GM19372 (cell line): Measurements from ENCODE around the gene TUBA8.
"Not testable (repeated sequence)": the region's sequence is repeated elsewhere in the genome, so short reads cannot be mapped to it uniquely, and the experiment has no call there.

Source experiments
- ATAC-seq: cut with Tn5 transposase; IDR thresholded peaks from one replicate; pipeline ENCODE4 v1.9.1; 2021; ENCODE audit warnings: mild to moderate bottlenecking, low read depth, moderate library complexity; ENCODE audit not compliant: unreplicated experiment

The TUBA8 gene

DNA sequence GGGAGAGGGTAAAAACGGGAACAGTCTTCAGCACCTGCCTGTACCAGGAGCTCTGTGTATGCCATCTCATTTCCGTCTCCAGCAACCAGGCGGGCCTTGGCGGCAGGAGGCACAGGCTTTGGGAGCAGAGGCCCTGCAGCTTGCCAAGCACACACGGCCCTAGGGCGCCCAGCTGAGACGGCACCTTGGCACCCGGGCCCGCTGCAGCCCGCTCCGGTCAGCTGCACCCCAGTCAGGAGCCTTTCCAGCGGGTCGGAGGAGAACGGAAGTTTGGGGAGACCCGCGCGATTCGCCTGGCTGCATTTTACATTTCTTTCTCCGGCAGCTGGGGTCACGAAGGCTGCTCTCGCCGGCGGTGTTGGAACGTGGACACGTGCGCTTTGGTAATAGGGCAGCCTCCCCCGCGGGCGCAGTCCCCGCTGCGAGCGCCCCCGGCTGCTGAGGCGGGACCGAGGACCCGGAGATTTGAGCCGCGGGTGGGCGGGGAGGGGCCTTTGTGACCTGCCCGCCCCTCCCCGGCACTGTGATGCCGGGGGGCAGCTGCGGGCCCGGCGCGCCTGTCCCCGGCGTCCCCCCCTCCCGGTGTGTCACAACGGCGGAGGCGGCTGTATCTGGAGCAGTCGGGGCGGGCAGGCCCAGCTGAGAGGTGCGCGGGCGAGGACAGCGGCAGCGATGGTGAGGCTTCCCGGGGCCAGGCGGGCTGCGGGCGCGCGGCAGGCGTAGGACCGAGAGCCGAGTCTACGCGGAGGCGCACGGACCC lies at the start of gene TUBA8:
Gene TUBA8 (plus strand): TSS at position 616 of the 760 bp plus-strand sequence. CDS start 57 bp downstream, at position 673.
- ATAC-seq: no peak

DNA sequence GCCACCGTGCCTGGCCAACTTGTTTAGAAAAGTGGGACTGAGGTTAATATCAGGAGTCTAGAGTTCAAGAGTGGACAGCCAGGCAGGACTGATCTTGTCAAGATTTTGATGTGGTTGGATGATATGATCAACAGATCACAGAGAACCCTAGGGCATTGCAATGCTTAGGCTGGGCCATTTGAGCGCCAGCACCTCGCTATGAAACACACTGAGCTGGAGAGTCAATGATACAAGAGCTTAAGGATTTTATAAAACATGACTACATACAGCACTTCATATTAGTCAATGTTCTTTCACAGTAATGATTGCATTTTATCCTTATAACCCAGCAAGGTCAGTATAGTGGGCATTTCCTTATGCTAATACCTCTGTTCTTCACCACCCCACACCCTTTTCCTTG lies 48.2 kb upstream of the TUBA8 start:
- ATAC-seq: no peak

DNA sequence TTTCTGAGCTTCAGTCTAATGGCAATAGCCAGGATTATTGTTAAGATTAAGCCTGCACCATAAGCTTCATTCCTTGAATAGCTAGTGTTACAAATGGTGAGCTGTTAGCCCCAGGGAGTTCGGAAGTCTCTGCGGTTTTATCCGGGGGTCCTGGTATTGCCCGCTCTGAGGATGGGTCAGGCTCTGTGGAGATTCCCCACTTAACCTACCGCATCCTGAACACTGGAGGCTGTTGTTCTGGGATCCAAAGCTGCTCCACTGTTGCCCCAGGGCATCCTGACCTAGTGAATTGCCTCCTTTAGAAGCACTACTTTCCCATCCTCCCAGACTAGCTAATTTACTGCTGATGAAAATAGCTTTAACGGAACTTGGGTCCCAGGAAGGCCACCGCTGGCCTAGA lies 47.3 kb upstream of the TUBA8 start:
- no peak for ATAC-seq

DNA sequence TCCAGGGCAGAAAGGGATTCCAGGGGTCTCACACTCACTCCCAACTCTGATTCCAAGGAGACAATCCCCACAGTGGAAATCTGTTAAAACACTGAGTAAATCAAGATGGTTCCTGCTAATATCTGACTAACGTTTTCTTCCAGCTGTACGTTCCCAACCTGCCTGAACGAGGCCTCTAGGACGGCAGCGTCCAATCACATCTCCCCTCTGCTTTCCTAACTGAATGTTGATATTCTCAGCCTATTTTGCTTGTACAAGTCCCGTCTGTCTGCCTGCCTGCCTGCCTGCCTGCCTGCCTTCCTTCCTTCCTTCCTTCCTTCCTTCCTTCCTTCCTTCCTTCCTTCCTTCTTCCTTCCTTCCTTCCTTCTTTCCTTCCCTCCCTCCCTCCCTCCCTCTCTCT lies 46.9 kb upstream of the TUBA8 start:
- not testable (repeated sequence) for ATAC-seq

DNA sequence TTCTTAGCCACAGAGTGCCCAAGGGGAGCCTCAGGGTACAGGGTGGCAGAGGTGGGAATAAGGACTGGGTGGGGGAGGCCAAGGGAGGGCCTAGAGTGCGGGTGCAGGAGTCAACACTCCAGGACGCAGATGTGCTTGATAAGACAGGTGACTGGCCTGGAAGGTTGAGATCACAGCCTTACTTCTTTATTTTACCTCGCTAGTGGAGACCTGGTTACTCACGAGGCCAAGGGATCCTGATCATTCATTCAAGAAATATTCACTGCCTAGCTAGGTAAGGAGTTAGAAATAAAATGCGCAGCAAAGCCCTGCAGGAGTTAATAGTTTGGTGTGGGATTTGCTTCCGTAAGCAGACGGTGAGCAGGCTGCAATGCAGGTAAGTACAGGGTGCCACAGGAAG lies 46.0 kb upstream of the TUBA8 start:
- ATAC-seq: no peak

DNA sequence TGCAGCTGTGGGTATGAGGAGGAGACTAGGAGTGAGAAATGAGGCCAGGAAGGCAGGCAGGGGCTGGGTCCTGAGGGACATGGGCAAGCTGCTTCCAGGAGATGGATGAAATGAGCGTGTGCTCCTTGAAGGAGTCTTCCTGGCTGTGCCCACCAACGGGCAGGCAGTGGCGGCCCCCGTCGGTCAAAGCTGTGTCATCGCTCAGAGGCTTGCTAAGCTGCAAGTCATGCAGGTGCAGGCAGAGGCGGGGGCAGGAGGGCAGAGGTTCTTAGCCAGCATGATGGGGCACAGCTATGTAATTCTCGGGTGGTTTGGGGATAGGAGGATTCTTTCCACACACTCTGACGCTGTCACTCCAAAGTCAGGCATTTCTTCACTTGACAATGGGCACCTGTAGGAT lies 45.4 kb upstream of the TUBA8 start:
- ATAC-seq: no peak

DNA sequence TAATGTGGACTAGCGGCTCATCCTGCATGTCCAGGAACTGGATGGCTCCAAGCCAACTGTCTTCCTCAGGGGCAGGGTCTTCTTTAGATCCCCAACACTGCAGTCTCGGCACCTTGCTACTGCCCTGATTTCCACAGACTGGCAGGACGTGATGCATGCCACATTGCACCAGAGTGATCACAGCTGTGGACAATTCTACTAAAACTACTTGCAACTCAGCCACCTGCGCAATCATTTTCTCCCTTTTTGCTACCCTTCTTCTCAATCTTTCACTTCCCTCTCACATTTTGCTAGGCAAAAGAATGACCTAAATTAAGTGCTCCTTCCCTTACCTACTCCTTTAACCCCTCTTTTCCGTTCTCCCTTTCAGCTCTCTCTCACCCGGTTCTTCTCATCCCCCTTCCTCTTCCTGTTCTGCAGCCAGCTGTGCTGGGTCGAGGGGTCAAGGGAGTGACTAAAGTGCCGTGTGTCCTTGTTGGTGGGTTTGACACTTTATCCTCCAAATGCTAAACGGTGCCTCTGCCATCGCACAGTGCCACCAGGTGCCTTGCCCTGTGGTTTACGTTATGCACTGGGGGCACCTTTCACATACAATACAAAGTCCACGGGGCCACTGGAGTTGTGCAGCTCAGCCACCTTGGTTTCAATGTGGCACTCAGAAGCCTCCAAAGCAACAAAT lies 44.3 kb upstream of the TUBA8 start:
- no peak for ATAC-seq

DNA sequence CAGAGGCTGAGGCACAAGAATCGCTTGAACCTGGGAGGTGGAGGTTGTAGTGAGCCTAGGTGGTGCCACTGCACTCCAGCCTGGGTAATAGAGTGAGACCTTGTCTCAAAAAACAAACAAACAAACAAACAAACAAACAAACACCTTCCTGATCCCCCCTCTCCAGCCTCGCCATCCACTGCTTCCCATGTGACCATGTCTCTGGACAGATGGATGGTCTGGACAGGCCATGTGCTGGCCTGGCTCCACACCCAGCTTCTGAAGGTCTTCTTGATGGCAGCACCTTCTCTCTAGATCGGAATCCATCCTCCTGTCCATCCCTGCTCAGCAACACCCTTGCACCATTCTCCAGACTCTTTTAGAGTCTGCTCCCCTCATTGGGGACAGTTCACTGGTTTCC lies 43.5 kb upstream of the TUBA8 start:
- ATAC-seq: no peak

DNA sequence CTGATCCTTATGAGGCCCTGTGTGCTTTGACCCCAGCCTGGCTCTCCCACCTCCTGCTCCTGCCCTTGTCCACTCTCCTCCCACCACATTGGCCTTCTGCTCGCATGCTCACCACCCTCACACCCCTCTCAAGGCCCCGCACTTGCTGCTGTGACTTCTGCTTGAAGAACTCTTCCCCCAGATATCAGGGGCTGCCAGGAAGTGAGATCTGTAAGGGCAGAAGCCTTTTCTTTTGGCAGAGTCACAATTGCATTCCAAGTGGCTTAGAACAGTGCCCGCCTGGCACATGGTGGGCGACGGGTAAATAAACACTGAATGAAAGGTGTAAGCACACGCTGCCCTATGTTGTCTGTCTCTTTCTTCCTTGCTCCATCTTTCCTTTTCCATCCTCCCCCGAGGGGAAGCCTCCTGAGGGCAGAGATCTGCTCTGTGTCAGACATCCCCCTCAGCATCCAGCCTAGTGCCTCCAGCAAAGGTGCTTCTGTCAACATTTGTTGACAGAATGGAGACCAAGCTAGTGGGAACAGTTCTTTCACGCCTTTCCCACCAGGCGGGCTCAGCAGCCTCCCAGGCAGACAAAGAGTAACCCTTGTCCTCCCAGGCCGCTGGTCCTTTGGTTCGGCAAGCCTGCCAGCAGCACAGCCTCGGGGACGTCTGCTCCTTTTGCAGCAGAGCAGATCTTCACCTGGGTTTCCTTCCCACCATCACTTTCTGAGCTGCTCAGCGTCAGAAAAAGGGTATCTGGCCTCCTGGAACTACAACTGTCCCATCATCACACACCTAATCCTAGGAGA lies 42.9 kb upstream of the TUBA8 start:
- no peak for ATAC-seq

DNA sequence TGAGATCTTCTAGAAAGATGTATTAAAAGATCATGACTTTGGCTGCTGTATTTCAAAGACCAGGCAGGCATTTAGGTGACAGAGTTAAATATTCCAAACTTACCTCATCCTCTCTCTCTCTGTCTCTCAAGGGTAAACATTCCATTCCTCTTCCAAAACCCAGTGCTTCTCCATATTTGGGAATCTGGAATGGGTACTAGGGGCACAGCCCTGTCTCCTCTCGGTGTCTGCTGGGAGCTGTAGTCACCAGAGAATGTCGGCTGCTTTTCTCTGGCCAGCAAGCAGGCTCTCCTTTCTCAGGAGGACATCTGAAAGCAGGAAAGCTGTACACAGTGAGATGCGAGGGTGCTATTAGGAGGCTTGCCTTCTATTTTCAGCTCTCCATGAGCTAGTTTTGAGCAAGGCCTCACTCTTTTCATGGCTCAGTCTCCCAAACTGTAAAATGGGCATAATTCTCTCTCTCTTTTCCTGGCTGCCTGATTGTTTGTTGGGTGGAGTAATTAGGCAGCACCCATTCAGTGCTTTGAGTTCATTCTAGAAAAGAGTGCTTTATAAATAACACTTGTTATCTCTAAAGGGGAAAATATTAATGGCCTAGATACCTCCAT lies 42.1 kb upstream of the TUBA8 start:
- ATAC-seq: no peak

DNA sequence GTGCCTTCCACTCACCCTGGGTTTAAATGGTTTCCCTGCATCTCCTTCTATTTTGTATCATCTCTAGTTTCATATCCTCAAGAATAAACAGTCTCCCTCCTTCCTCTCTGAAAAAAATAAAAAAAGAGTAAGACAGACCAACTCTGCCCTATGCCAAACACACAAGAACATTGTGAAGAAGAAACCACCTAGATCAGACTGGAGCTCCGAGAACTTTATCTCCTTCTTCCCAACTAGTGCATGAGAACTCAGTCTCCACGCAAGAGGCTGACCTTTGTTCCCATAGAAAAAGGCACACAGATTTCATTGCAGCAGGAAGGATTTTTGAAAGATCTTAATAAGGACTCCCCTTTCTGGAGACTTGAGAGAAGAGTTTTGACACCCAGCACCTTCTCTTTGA lies 41.6 kb upstream of the TUBA8 start:
- no peak for ATAC-seq

DNA sequence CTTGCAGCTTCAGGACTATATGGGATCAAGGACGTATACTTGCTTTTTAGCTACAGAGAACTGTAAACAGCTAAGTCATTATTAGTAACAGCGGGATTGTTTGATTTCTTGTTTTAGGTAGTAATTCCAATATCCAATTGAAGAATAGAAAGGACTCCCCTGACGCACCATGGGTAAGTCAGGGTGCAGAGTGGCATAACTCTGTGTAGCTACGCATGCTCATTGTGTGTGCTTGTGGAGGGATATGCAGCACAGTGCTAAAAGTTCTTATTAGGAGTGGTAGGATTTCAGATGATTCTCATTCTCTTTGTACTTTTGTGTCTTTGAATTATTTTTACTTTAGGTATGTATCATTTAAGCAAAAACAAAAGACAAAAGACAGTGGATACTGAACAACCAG lies 40.6 kb upstream of the TUBA8 start:
- ATAC-seq: no peak

DNA sequence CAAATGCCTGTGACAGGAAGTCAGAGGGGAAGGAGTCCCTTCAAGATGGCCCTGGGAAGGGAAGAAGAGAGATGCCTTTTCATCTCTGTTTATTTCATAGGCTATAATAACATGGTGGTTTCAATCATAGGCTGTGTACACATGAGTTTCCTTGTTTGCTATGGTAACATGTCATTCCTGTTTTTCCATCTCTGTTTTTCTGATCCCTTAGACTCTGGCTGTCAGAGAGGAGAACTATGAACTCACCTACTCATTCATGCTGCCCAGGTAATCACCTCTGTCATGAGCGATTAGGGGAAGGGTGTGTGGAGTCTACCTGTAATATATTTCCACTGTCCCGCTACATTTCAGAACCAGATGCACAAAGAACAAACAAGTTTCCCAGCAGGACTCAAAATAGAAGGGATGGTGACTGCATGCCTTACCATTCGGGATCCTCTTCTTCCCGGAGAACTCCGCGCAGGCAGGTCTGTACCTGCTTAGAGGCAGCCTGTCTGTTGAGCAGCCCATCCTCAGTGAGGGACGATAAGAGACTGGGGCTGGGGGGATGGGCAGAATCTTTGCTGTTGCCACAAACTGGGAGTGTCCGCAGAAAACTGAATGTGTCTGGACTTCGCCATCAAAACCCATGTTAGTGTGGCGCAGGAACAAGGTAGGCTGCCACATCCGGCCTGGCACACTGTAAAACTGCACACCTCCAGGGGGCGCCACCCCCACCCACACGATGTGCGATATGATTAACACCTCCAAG lies 39.9 kb upstream of the TUBA8 start:
- no peak for ATAC-seq

DNA sequence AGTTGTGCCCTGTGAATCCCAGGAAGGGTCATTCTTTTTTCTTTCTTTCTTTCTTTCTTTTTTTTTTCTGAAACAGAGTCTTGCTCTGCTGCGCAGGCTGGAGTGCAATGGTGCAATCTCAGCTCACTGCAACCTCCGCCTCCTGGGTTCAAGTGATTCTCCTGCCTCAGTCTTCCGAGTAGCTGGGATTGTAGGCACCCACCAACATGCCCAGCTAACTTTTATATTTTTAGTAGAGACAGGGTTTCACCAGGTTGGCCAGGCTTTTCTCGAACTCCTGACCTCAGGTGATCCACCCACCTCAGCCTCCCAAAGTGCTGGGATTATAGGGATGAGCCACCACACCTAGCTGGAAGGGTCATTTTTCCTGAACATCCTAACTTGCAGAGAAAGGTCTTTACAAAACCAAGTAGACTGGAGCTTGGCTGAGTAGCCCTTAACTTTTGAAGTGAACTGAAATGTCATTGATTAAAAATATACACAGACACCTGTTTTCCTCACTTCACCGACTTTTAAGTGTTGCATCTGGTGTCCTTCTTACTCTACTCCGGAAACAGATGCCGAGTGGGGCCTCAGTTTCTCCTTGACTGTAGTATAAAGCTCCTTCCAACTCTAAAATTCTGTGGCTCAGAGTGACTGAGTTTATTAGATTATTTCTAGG lies 39.2 kb upstream of the TUBA8 start:
- ATAC-seq: not testable (repeated sequence)

DNA sequence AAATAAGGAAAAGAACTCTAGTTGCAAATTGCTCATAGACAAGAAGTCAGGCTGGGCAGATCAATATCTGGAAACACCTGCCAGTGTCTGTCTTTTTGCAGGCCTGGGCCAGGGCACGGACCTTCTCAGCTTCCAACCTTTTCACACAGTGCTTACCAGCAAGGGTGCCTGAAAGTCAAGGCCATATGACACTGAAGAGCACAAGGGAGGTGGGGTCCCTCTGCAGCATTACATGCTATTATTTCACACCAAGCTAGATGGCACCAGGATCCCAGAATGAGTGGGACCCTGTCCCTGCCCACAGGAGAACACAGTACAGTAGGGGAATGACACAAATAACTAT lies 38.7 kb upstream of the TUBA8 start:
- ATAC-seq: no peak

DNA sequence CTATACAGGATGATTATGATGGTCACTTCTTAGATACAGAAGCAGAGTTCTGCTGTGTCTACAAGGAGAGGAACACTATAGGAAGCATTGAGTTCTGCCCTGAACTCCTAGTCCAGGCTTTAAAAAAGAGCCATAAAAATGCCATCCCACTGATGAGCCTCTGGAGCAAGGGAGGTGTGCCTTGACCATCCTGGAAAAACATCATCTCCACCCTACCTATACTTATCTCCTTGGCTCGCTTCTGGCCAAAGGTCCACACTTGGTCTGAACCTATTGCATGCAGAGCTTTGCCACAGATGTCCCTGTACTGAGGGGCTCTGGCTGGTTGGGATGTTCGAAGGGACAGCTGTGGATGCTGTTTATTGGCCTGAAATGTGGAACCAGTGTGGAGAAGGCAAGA lies 37.1 kb upstream of the TUBA8 start:
- no peak for ATAC-seq

DNA sequence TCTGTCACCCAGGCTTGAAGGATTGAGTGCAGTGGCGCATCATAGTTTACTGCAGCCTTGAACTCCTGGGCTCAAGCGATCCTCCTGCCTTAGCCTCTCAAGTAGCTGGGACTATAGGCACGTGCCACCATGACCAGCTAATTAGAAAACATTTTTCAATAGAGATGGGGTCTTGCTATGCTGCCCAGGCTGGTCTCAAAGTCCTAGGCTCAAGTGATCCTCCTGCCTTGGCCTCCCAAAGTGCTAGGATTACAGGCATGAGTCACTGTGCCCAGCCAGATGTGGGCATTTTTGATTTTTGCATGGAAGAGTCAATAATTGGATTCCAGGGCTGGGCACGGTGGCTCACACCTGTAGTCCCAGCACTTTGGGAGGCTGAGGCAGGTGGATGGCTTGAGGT lies 36.7 kb upstream of the TUBA8 start:
- ATAC-seq: not testable (repeated sequence)

DNA sequence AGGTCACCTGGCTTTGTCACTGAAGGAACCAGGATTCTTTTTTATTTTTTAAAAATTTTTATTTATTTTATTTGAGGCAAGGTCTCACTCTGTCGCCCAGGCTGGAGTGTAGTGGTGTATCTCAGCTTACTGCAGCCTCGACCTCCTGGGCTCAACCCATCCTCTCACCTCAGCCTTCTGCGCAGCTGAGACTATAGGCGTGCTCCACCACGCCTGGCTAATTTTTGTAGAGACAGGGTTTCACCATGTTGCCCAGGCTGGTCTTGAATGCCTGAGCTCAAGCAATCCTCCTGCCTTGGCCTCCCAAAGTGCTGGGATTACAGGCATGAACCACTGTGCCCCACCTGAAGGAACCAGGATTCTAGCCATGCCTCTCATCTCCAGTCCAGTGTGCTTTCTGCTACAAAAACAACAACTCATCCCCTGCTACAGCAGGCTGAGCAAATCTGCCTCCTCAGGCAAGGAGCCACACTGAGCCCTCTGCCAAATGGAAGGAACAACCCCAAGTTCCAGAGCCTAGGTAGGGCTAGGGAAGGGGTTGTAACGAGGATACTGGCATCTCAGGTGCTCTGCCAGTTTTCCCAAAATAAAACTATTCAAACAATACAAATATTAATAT lies 35.4 kb upstream of the TUBA8 start:
- no peak for ATAC-seq

DNA sequence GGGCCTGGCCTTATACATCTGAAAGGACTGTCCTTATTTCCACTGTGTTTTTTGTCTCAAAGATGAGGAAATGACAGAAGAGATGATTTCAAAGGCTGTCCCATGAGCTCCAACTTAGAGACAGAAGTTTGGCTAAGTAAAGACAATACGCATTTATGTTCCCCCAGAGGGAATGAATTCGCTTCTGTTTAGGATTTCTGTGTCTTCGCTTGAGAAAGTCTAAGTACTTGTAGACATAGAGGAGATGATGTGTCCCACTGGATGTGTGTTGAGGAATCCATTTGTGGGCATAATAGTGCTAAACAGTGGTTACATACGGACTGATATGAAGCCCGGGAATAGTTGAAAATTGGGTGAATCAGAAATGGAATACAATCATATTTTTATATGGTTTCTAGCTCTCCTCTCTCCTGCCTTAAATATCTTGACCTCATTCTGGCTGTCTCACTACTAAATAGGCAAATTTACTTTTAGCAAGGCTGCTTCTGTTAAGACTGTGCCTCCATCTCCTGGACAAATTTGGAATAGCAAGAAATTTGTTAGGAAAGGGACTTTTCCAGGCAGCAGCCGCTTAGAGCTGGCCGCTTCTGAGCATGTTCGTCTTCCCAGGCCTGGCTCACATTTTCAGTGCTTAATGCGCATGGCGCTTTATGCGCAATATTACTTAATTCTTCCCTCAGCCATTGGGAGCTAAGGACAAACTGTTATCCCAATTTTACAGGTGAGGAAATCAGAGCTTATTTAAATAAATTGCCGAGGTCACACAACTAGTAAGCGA lies 34.7 kb upstream of the TUBA8 start:
- no peak for ATAC-seq
